Loucy (cell line): ENCODE results near the gene MAP3K8.

Experiments
- EZH2phosphoT487 ChIP-seq: fragments of 200-600 bp; IDR thresholded peaks from 2 replicates; pipeline ENCODE4 v1.6.1; 2018; ENCODE audit warnings: antibody characterized with exemption, mild to moderate bottlenecking, moderate library complexity, borderline replicate concordance
- TF ChIP-seq, protein P1 (sequence below): fragments of 200-600 bp; sonication (generic); conservative IDR thresholded peaks from 2 replicates; pipeline ENCODE4 v1.5.1; 2014; ENCODE audit warnings: mild to moderate bottlenecking, antibody characterized with exemption, low read length

DNA sequence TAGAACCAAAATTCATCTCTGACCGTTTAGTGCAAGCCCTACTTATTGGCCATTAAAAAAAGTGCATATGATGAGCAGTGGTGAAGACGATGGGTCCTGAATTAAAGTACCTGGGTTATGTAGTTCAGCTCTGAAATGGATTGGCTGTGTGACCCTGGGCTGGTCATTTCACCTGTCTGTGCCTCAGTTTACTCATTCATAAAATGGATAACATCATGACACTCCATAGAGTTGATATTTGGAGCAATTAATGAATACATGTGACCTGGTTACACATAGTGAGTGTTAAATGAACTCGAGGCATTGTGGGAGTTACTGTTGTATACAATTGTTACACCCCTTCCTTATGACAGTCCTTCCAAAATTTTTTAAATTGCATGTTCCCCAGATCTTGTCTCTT is 9.1 kb downstream of the MAP3K8 start:
- TF ChIP-seq EZH2phosphoT487 = no peak
- TF ChIP-seq, protein P1, sequence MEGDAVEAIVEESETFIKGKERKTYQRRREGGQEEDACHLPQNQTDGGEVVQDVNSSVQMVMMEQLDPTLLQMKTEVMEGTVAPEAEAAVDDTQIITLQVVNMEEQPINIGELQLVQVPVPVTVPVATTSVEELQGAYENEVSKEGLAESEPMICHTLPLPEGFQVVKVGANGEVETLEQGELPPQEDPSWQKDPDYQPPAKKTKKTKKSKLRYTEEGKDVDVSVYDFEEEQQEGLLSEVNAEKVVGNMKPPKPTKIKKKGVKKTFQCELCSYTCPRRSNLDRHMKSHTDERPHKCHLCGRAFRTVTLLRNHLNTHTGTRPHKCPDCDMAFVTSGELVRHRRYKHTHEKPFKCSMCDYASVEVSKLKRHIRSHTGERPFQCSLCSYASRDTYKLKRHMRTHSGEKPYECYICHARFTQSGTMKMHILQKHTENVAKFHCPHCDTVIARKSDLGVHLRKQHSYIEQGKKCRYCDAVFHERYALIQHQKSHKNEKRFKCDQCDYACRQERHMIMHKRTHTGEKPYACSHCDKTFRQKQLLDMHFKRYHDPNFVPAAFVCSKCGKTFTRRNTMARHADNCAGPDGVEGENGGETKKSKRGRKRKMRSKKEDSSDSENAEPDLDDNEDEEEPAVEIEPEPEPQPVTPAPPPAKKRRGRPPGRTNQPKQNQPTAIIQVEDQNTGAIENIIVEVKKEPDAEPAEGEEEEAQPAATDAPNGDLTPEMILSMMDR = no peak
